Astrocyte of the spinal cord (primary cell): ENCODE results near the gene INPP1.

ENCODE experiments used
- DNase-seq: peaks from one replicate; pipeline ENCODE4 v3.0.0; 2011; ENCODE audit warnings: low read depth, low spot score
- H3K4me3 ChIP-seq: 2 replicates; pipeline ENCODE4 v1.5.1; 2011; ENCODE audit warnings: low read depth, mild to moderate bottlenecking, low read length, moderate library complexity
- in situ Hi-C: cut with HindIII; loops from 2 replicates; pipeline ENCODE4 v1.10.0; 2017; ENCODE audit warnings: low sequenced_read_pairs
- TF ChIP-seq, protein P1 (sequence below): IDR thresholded peaks from 2 replicates; pipeline ENCODE4 v1.5.1; 2012; ENCODE audit warnings: low read depth, mild to moderate bottlenecking, low read length, inconsistent platforms

INPP1 gene

GRCh38 chr2:190367091-190367490 lies 23.7 kb downstream of the INPP1 start:
- in situ Hi-C loops, result no loop called here
- TF ChIP-seq, protein P1, sequence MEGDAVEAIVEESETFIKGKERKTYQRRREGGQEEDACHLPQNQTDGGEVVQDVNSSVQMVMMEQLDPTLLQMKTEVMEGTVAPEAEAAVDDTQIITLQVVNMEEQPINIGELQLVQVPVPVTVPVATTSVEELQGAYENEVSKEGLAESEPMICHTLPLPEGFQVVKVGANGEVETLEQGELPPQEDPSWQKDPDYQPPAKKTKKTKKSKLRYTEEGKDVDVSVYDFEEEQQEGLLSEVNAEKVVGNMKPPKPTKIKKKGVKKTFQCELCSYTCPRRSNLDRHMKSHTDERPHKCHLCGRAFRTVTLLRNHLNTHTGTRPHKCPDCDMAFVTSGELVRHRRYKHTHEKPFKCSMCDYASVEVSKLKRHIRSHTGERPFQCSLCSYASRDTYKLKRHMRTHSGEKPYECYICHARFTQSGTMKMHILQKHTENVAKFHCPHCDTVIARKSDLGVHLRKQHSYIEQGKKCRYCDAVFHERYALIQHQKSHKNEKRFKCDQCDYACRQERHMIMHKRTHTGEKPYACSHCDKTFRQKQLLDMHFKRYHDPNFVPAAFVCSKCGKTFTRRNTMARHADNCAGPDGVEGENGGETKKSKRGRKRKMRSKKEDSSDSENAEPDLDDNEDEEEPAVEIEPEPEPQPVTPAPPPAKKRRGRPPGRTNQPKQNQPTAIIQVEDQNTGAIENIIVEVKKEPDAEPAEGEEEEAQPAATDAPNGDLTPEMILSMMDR, result no peak
- no peak overlapping the region for H3K4me3 ChIP-seq
- no peak for DNase-seq

- TF ChIP-seq, protein P1, result no peak
Observed at GRCh38 chr2:190369635-190370034, 26.2 kb downstream of the INPP1 start.

GRCh38 chr2:190376083-190376482 lies 32.7 kb downstream of the INPP1 start:
- TF ChIP-seq, protein P1, result no peak
- in situ Hi-C loops, result no loop called here
- H3K4me3 ChIP-seq, result no peak overlapping the region
- no peak for DNase-seq

More at GRCh38 chr2:190369635-190370034, 26.2 kb downstream of the INPP1 start:
- in situ Hi-C loops, result no loop called here
- no peak overlapping the region for H3K4me3 ChIP-seq
- DNase-seq, result no peak

DNA sequence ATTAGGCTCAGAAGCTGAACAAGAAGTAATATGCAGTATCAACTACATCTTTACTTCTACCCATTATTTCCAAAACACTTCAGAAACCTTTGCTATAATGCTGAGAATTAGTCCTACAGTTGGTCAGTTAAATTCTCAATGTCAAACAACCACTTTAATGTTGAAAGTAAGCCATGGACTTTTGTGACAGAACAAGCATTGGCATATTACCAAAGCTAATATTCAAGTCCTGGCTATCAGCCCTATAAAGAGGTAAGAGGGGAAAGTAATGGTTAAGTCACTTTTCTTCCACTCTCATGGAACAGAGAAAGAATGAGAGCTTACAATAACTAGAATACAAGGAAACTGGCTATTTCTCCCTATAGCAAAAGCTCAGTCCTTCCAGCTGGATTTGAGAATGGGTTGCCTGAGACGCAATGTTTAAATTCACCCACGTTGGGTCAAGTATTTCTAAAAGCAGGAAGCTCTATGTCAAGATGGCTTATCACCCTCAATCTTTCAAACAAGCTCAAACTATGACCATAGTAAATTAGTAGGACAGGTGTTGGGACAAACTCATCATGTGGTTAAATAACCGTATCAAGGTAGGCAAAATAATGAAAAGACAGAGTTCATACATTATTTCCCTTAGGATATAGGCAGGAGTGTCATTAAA lies 33.3 kb downstream of the INPP1 start:
- no peak for DNase-seq
- in situ Hi-C loops, result no loop called here
- H3K4me3 ChIP-seq, result no peak overlapping the region
- TF ChIP-seq, protein P1, result no peak

DNA sequence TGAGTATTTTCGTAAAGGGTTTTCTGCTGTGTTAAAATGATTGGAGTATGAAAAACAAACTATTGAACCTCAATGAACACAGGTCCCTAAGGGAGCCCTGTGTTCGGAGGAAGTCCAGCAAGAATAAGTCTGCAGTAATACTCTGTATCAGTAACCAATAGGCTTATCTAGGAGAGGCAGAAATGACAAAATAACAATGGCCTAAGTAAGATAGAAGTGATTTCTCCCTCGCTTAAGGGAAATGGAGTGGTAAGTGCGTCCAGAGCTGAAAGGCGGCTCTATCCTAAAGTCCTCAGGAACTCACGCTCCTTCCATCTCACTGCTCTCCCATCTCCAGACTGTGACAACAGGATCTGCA lies 35.5 kb downstream of the INPP1 start:
- DNase-seq, result no peak
- in situ Hi-C loops, result no loop called here
- no peak overlapping the region for H3K4me3 ChIP-seq
- TF ChIP-seq, protein P1, result no peak

- no peak overlapping the region for H3K4me3 ChIP-seq
- TF ChIP-seq, protein P1, result no peak
- in situ Hi-C loops, result no loop called here
- DNase-seq, result peak; percentile 59
Observed at GRCh38 chr2:190379249-190379964, 36.0 kb downstream of the INPP1 start.
